ENCODE results near the gene BTBD7. TPM values are rescaled to one million over a fixed set of nuclear protein-coding genes. Genes with fewer than 3 reads are reported as not detected.

BTBD7 gene
- 18.6 TPM for polyA plus RNA-seq (2013, experiment 1 of 2)
- 19.8 TPM for polyA plus RNA-seq (2013, experiment 2 of 2)

DNA sequence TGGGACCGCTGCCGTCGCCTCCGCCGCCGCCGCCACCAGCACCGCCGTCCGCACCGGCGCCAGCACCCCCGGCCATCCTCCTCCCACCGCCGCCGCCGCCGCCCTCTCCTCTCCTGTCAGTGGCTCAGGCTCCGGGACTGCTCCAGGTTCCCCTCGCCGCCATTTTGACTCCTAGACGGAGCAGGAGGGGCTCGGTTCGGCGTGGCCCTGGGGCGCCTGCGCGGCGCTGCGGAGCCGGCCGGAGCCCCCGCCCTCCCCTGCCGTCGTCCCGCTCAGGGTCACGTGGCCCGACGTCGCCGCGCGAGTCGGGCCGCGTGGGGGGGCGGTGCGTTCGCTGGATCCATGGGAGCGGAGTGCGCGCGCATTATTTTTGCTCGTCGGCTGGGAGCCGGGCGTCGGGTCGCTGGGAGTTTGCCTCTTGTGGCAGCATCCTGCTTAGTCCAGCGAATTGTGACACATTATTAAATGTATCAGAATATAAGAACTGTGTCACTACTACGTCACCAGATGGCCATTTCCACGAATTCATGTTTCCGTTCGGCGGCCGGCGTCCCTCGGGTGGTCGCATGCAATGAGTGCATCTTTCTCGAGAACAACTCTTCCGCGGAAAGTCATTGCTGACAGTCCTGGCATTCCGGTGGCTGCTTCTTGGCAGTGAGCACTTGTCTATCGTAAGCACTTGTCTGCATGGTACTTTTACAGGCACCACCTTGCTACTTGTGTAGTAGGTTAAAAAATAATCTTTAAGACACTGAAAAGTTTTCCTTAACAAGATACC is at the start of gene BTBD7:
BTBD7 (minus strand) TSS at position 184 of the 778 bp plus-strand sequence. CDS start 36,985 bp downstream, outside the sequence.
- no CpG with 5 or more reads among the region's 74 CpGs for WGBS, 2 donors (ENCODE audit: extremely low coverage in 2 of 2, insufficient read length in 2 of 2, insufficient replicate concordance in 1 of 2)
- H2BK12ac ChIP-seq (ENCODE audit: low read length), result no peak within 1 kb of the TSS
- H3K4ac ChIP-seq (ENCODE audit: low read length), result peak within 1 kb of the TSS; percentile 76
- H2BK5ac ChIP-seq (ENCODE audit: low read length), result peak within 1 kb of the TSS; percentile 95
- peak within 1 kb of the TSS; percentile 60 to 95 for H3K4me3 ChIP-seq (ENCODE audit: low read length in 2 of 2)
- H4K8ac ChIP-seq (ENCODE audit: low read depth, low read length), result peak within 1 kb of the TSS; percentile 82
- no peaks in the 10 kb centered on the region for H3K36me3 ChIP-seq (replicated peaks in 1 of 2; ENCODE audit: control insufficient read depth in 2 of 2, insufficient read depth in 2 of 2, low read length in 2 of 2)
- peaks cover 3 to 8% of the 10 kb centered on the region in 2 donors for H3K4me1 ChIP-seq (ENCODE audit: control insufficient read depth in 2 of 2, insufficient read depth in 1 of 2, low read depth in 1 of 2, low read length in 2 of 2)
- H3K79me1 ChIP-seq (ENCODE audit: low read depth, low read length), result no peaks in the 10 kb centered on the region
- peak within 1 kb of the TSS; percentile 97 for H2AFZ ChIP-seq (ENCODE audit: low read length)
- no peak within 1 kb of the TSS for H2AK5ac ChIP-seq (ENCODE audit: low read depth, low read length)
- peak within 1 kb of the TSS; percentile 94 for H2BK15ac ChIP-seq (ENCODE audit: low read length)
- peaks cover 0 to 10% of the 10 kb centered on the region in 2 donors for H3K9me3 ChIP-seq (replicated peaks in 1 of 2; ENCODE audit: control insufficient read depth in 2 of 2, insufficient read depth in 1 of 2, low read depth in 1 of 2, low read length in 2 of 2)
- H4K91ac ChIP-seq (ENCODE audit: low read depth, low read length, poor library complexity), result no peak within 1 kb of the TSS
- peak within 1 kb of the TSS; percentile 99 for H3K23ac ChIP-seq (ENCODE audit: low read depth, low read length, poor library complexity)
- H3K9ac ChIP-seq (ENCODE audit: low read depth, low read length, poor library complexity), result peak within 1 kb of the TSS; percentile 99
- peak within 1 kb of the TSS; percentile 94 for H3K14ac ChIP-seq (ENCODE audit: low read length)
- peak within 1 kb of the TSS; percentile 84 for H3K27ac ChIP-seq (replicated peaks; ENCODE audit: low read length)
- peak within 1 kb of the TSS; percentile 99 for H3K18ac ChIP-seq (ENCODE audit: low read length)
- no peaks in the 10 kb centered on the region for H3K27me3 ChIP-seq (ENCODE audit: control insufficient read depth in 3 of 3, insufficient read depth in 3 of 3, low read depth in 1 of 3, low read length in 3 of 3)
- peak; percentile 93 for DNase-seq (ENCODE audit: low spot score)
- peak within 1 kb of the TSS; percentile 77 for H3K4me2 ChIP-seq (ENCODE audit: insufficient read depth, low read length, poor library complexity, severe bottlenecking)
- no peak within 1 kb of the TSS for H2BK120ac ChIP-seq (ENCODE audit: low read depth, low read length)

DNA sequence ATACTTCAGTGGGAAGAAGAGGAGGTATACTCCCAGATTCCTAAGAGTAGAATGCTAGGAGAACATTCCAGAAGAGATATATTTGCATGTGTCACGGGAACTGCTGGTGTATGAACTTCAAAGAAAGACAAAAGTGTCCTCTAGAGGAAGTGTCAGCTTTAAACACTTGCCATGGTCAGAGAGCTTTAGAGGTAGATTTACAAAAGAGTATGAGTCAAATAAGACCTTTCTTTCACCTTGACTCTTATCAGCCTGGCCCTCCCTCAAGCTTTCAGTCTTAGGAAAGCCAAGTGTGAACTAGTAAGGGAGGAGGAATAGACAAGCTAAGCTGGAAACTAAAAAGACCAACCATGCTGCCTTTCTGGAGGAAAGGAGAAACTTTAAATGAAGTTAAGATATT is 48.8 kb upstream of the BTBD7 start:
- no peak overlapping the region for H3K27ac ChIP-seq (replicated peaks; ENCODE audit: low read length)
- H3K4me2 ChIP-seq (ENCODE audit: insufficient read depth, low read length, poor library complexity, severe bottlenecking), result no peak overlapping the region
- peaks cover 0 to 5% (median 0%) of the 10 kb centered on the region in 3 experiments for H3K27me3 ChIP-seq (ENCODE audit: control insufficient read depth in 3 of 3, insufficient read depth in 3 of 3, low read depth in 1 of 3, low read length in 3 of 3)
- no CpG with 5 or more reads among the region's 1 CpG for WGBS, 2 donors (ENCODE audit: extremely low coverage in 2 of 2, insufficient read length in 2 of 2, insufficient replicate concordance in 1 of 2)
- H2BK12ac ChIP-seq (ENCODE audit: low read length), result no peak overlapping the region
- H2AK5ac ChIP-seq (ENCODE audit: low read depth, low read length), result no peak overlapping the region
- no peak overlapping the region for H2BK120ac ChIP-seq (ENCODE audit: low read depth, low read length)
- H4K91ac ChIP-seq (ENCODE audit: low read depth, low read length, poor library complexity), result no peak overlapping the region
- no peak overlapping the region for H3K18ac ChIP-seq (ENCODE audit: low read length)
- no peak overlapping the region for H3K9ac ChIP-seq (ENCODE audit: low read depth, low read length, poor library complexity)
- no peak for DNase-seq (ENCODE audit: low spot score)
- H4K8ac ChIP-seq (ENCODE audit: low read depth, low read length), result no peak overlapping the region
- H3K36me3 ChIP-seq (replicated peaks in 1 of 2; ENCODE audit: control insufficient read depth in 2 of 2, insufficient read depth in 2 of 2, low read length in 2 of 2), result no peaks in the 10 kb centered on the region
- H3K14ac ChIP-seq (ENCODE audit: low read length), result no peak overlapping the region
- H3K23ac ChIP-seq (ENCODE audit: low read depth, low read length, poor library complexity), result no peak overlapping the region
- no peaks in the 10 kb centered on the region for H3K79me1 ChIP-seq (ENCODE audit: low read depth, low read length)
- no peak overlapping the region for H3K4ac ChIP-seq (ENCODE audit: low read length)
- no peak overlapping the region for H2BK15ac ChIP-seq (ENCODE audit: low read length)
- no peaks in the 10 kb centered on the region for H3K4me1 ChIP-seq (ENCODE audit: control insufficient read depth in 2 of 2, insufficient read depth in 1 of 2, low read depth in 1 of 2, low read length in 2 of 2)
- no peak overlapping the region for H2AFZ ChIP-seq (ENCODE audit: low read length)
- no peak overlapping the region for H3K4me3 ChIP-seq (ENCODE audit: low read length in 2 of 2)
- H3K9me3 ChIP-seq (replicated peaks in 1 of 2; ENCODE audit: control insufficient read depth in 2 of 2, insufficient read depth in 1 of 2, low read depth in 1 of 2, low read length in 2 of 2), result no peaks in the 10 kb centered on the region
- H2BK5ac ChIP-seq (ENCODE audit: low read length), result no peak overlapping the region

DNA sequence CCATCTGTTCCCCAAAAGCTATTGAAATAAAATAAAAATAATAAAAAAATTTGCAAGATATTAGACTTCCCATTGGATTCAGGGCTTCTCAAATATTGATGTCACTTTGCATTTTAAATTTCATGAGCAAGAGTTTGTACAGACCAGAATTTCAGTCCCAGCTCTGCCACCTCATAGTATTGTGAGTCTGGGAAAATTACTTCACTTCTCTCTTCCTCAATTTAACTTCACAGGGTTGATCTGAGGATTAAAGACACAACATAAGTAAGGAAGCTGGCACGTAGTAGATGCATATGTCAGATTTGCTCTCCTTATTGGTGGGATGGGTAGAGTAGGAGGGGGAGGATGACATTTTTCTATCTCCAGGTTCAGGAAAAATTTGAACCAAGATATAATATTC is 47.0 kb upstream of the BTBD7 start:
- H3K4ac ChIP-seq (ENCODE audit: low read length), result no peak overlapping the region
- no peak overlapping the region for H2AK5ac ChIP-seq (ENCODE audit: low read depth, low read length)
- H3K27ac ChIP-seq (replicated peaks; ENCODE audit: low read length), result no peak overlapping the region
- no peaks in the 10 kb centered on the region for H3K79me1 ChIP-seq (ENCODE audit: low read depth, low read length)
- H3K36me3 ChIP-seq (replicated peaks in 1 of 2; ENCODE audit: control insufficient read depth in 2 of 2, insufficient read depth in 2 of 2, low read length in 2 of 2), result no peaks in the 10 kb centered on the region
- no peak overlapping the region for H3K14ac ChIP-seq (ENCODE audit: low read length)
- H2AFZ ChIP-seq (ENCODE audit: low read length), result no peak overlapping the region
- H3K4me2 ChIP-seq (ENCODE audit: insufficient read depth, low read length, poor library complexity, severe bottlenecking), result no peak overlapping the region
- peaks cover 0 to 5% (median 0%) of the 10 kb centered on the region in 3 experiments for H3K27me3 ChIP-seq (ENCODE audit: control insufficient read depth in 3 of 3, insufficient read depth in 3 of 3, low read depth in 1 of 3, low read length in 3 of 3)
- no peak overlapping the region for H2BK120ac ChIP-seq (ENCODE audit: low read depth, low read length)
- no peak overlapping the region for H3K18ac ChIP-seq (ENCODE audit: low read length)
- no peak overlapping the region for H2BK5ac ChIP-seq (ENCODE audit: low read length)
- no peaks in the 10 kb centered on the region for H3K4me1 ChIP-seq (ENCODE audit: control insufficient read depth in 2 of 2, insufficient read depth in 1 of 2, low read depth in 1 of 2, low read length in 2 of 2)
- no peak overlapping the region for H3K23ac ChIP-seq (ENCODE audit: low read depth, low read length, poor library complexity)
- H3K9me3 ChIP-seq (replicated peaks in 1 of 2; ENCODE audit: control insufficient read depth in 2 of 2, insufficient read depth in 1 of 2, low read depth in 1 of 2, low read length in 2 of 2), result no peaks in the 10 kb centered on the region
- H4K91ac ChIP-seq (ENCODE audit: low read depth, low read length, poor library complexity), result no peak overlapping the region
- no peak overlapping the region for H3K4me3 ChIP-seq (ENCODE audit: low read length in 2 of 2)
- H4K8ac ChIP-seq (ENCODE audit: low read depth, low read length), result no peak overlapping the region
- no peak overlapping the region for H2BK15ac ChIP-seq (ENCODE audit: low read length)
- no CpG with 5 or more reads among the region's 1 CpG for WGBS, 2 donors (ENCODE audit: extremely low coverage in 2 of 2, insufficient read length in 2 of 2, insufficient replicate concordance in 1 of 2)
- H2BK12ac ChIP-seq (ENCODE audit: low read length), result no peak overlapping the region
- DNase-seq (ENCODE audit: low spot score), result no peak
- H3K9ac ChIP-seq (ENCODE audit: low read depth, low read length, poor library complexity), result no peak overlapping the region

GRCh38 chr14:93375673-93376156 is 42.9 kb upstream of the BTBD7 start:
- WGBS, 2 donors (ENCODE audit: extremely low coverage in 2 of 2, insufficient read length in 2 of 2, insufficient replicate concordance in 1 of 2), result no CpG with 5 or more reads among the region's 6 CpGs
- Histone ChIP-seq H2AK5ac (ENCODE audit: low read depth, low read length) (no peak overlapping the region), H3K27ac (replicated peaks; ENCODE audit: low read length) (no peak overlapping the region), H2AFZ (ENCODE audit: low read length) (no peak overlapping the region), H3K79me1 (ENCODE audit: low read depth, low read length) (no peaks in the 10 kb centered on the region), H2BK5ac (ENCODE audit: low read length) (no peak overlapping the region), H3K9me3 (replicated peaks in 1 of 2; ENCODE audit: control insufficient read depth in 2 of 2, insufficient read depth in 1 of 2, low read depth in 1 of 2, low read length in 2 of 2) (no peaks in the 10 kb centered on the region), H4K8ac (ENCODE audit: low read depth, low read length) (no peak overlapping the region), H3K9ac (ENCODE audit: low read depth, low read length, poor library complexity) (no peak overlapping the region), H3K23ac (ENCODE audit: low read depth, low read length, poor library complexity) (no peak overlapping the region), H3K27me3 (ENCODE audit: control insufficient read depth in 3 of 3, insufficient read depth in 3 of 3, low read depth in 1 of 3, low read length in 3 of 3) (no peaks in the 10 kb centered on the region), H3K4me3 (ENCODE audit: low read length in 2 of 2) (peak overlapping the region in 1 of 2 donors; percentile 36), H3K4me2 (ENCODE audit: insufficient read depth, low read length, poor library complexity, severe bottlenecking) (no peak overlapping the region), H2BK120ac (ENCODE audit: low read depth, low read length) (no peak overlapping the region), H2BK12ac (ENCODE audit: low read length) (no peak overlapping the region), H2BK15ac (ENCODE audit: low read length) (no peak overlapping the region), H3K18ac (ENCODE audit: low read length) (no peak overlapping the region), H3K4ac (ENCODE audit: low read length) (no peak overlapping the region), H3K36me3 (replicated peaks in 1 of 2; ENCODE audit: control insufficient read depth in 2 of 2, insufficient read depth in 2 of 2, low read length in 2 of 2) (no peaks in the 10 kb centered on the region), H4K91ac (ENCODE audit: low read depth, low read length, poor library complexity) (no peak overlapping the region), H3K14ac (ENCODE audit: low read length) (no peak overlapping the region), H3K4me1 (ENCODE audit: control insufficient read depth in 2 of 2, insufficient read depth in 1 of 2, low read depth in 1 of 2, low read length in 2 of 2) (no peaks in the 10 kb centered on the region)
- no peak for DNase-seq (ENCODE audit: low spot score)
